ENCODE results near the gene TOP3B. TPM values are rescaled to one million over a fixed set of nuclear protein-coding genes. Genes with fewer than 3 reads are reported as not detected.

TOP3B gene
- total RNA-seq, 1 donor from 2014 or later = 13.4 TPM

Other genes starting within 250 kb of the TOP3B start
- gene YPEL1, start 247.0 kb downstream of the TOP3B start, total RNA-seq = 99.2 TPM
- gene MAPK1, start 115.1 kb downstream of the TOP3B start, total RNA-seq = 76.0 TPM
- 22.6 TPM for gene PPM1F, start 29.9 kb downstream of the TOP3B start, total RNA-seq

All from occipital lobe (tissue), 1 donor.